AML-193 (cell line): Measurements from ENCODE around the gene ZNF76.

Experiments
- DNase-seq, 2 experiments: peaks; one replicate each; lab custom pipeline; 2025; lab: John Stamatoyannopoulos, UW

ZNF76 gene

DNA sequence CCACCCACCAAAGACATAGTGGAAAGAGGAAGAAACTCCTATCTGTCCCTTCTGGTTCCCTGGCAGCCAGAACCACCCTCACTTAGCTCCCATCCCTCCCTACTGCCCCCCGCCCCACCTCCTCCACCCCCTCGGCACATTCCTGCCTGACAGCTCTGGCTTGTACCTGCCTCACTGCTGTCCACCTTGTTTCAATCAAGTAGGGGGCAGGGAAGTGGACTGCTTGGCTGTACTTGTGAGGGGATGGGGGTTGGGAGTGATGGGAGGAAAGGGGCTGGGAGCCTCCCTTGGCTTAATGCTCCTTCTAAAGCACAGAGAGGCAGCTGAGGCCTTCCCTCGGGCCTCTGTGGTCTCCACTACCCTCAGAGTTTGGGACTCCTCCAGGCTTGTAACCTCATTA is 22.1 kb upstream of the ZNF76 start:
- no peak for DNase-seq

DNA sequence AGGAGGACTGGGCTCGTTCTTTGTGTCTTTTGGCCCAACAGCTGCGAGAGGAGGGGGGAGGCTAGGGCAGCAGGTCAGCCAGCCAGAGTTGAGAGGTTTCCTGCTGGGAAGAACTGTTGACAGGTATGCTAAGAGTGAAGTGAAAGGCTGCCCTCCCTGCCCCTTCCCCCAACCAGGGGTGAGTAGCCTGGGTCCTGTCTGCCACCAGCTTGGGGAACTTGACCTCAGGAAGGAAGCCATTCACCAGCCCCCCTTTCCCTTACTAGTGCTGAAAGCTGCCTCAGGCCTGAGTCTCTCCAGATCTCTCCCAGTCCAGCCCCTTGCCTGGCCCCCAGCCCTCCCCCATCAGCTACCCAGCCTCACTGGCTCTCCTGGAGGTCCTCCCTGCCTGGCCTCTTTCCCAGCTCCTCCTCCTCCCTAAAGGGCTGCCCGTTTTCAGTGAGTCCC is 20.7 kb upstream of the ZNF76 start:
- DNase-seq: no peak

DNA sequence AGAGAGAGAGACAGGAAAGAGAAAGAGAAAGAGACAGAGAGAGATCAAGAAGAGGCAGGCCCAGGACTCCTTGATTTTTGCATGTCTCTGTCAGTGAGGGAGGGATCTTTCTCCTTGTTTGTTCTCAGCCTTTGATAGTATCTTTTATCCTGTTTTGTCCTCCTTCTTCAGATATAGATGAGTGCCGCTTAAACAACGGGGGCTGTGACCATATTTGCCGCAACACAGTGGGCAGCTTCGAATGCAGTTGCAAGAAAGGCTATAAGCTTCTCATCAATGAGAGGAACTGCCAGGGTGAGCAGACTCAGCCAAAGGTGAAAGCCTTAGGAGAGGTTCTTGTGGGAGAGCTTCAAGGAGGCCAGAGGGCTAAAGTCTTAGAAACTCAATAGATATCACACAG is 20.0 kb upstream of the ZNF76 start:
- DNase-seq: no peak

DNA sequence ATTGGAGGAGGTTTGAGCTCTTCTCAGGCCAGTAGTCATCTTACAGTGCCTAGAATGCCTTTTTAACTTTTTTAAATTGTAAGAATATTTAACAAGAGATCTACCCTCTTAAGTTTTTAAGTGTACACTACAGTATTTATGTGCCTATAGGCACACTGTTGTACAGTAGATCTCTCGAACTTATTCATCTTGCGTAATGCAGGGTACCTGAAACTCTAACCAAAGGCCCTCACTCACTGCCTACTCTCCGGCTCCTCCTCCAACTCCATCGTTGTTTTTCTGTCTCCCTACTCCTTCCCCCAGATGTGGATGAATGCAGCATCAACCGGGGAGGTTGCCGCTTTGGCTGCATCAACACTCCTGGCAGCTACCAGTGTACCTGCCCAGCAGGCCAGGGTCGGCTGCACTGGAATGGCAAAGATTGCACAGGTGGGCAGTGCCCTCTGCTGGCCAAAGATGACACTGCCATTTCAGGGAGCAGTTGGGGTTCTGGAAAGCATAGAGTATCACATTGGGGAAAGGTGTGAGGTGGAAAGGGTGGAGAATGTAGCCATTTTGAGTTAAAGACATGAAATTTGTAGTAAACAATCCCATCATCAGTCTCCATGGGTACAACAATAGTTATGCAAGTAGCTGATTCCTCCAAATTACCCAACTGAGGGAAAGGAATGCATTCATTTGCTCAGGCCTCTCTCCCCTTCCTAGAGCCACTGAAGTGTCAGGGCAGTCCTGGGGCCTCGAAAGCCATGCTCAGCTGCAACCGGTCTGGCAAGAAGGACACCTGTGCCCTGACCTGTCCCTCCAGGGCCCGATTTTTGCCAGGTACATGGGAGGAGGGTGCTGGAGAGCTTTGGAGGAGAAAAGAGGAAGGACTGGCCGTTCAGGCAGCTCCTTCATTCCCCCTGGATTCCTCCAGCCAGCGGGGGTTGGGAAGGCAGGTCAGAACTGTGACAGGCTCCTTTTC is 18.4 kb upstream of the ZNF76 start:
- DNase-seq: peak; percentile 45 to 61

DNA sequence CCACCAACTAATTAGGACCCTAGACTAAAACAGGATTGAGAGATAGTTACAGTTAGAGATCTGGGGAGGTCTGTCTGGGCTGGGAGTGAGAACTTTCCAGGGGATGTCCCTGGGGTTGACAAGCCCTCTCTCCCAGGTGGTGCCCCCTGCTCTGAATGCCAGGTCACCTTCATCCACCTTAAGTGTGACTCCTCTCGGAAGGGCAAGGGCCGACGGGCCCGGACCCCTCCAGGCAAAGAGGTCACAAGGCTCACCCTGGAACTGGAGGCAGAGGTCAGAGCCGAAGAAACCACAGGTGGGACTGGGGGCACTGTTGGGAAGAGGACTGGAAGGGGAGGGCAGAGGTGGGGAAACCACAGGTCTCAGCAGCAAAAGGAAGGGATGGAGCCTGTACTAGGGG is 17.0 kb upstream of the ZNF76 start:
- DNase-seq: no peak

DNA sequence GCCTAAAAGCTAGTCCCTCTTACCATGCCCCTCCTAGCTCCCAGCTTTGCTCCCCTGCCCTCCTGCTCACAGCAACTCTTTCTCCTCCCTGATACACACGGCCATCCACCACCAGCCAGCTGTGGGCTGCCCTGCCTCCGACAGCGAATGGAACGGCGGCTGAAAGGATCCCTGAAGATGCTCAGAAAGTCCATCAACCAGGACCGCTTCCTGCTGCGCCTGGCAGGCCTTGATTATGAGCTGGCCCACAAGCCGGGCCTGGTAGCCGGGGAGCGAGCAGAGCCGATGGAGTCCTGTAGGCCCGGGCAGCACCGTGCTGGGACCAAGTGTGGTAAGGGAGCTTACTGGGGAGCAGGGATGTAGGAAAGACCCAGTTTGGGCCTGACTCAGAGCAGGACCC is 16.6 kb upstream of the ZNF76 start:
- no peak for DNase-seq

DNA sequence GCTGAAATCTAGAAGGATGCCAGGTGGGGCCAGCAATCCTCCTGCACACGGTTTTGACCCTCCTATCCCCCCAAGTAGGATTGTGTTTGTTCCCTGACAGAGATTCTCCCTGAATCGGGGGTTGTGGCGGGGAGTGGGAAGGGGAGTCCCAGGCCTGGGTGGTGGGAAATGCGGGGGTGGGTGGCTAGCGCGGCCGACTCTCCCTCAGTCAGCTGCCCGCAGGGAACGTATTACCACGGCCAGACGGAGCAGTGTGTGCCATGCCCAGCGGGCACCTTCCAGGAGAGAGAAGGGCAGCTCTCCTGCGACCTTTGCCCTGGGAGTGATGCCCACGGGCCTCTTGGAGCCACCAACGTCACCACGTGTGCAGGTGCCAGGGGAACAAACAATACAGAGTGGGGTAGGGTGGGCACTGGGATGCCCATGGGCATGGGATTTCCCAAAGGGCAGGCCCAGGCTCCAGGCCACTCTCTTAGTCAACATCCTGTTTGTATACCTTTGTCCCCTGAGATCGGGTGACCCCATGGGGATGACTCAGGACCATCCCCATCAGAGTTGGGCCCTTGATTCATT is 16.1 kb upstream of the ZNF76 start:
- no peak for DNase-seq

DNA sequence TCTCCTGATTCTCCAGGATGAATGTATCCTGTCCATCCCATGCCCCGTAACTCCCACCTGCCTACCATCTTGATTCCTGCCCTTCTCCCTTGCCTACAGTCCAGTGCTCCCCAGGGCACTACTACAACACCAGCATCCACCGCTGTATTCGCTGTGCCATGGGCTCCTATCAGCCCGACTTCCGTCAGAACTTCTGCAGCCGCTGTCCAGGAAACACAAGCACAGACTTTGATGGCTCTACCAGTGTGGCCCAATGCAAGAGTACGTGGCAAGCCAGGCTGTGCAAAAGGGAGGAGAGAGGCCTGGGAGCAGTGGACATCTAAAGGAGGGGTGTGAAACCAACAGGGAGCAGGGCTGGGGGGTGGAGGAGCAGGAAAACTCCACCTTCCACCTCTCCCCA is 15.0 kb upstream of the ZNF76 start:
- DNase-seq: no peak

DNA sequence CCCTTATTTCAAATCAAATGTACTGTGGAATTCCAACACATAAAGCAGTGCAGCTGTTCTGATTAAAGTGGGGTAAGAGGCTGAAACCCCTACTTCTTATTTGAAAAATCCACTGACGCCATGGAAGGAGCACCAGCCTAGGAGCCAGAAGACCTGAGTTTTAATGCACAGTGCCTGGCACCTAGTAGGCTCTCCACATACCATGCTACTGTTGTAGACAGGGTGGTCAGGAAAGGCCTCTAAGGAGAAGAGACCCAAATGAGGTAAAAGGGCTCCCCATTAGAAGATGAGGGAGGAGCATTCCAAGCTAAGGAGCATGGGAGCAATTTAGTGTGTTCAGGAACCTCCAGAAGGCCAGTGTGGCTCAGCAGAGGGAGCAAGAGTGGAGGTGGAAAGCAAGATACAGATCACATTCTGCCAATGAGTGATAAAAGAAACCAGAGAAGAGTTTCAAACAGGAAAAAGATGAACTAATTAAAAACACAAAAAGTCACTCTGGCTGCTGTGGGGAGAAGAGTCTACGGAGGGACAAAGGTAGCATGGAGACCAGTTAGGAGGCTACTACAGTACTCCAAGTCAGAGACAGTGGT is 11.8 kb upstream of the ZNF76 start:
- no peak for DNase-seq

DNA sequence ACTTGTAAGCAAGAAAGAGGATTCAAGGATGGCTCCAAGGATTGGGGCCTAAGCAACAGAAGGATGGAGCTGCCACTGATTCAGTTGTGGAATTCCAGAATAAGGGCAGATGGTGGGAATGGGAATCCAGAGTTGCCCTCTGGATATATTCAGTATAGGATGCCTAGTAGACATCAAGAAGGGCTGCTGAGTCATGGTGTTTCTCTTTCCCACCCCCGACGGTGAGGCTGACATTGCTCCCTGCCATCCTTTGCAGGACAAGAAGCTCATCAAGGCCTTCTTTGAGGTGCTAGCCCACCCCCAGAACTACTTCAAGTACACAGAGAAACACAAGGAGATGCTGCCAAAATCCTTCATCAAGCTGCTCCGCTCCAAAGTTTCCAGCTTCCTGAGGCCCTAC is 11.2 kb upstream of the ZNF76 start:
- no peak for DNase-seq

DNA sequence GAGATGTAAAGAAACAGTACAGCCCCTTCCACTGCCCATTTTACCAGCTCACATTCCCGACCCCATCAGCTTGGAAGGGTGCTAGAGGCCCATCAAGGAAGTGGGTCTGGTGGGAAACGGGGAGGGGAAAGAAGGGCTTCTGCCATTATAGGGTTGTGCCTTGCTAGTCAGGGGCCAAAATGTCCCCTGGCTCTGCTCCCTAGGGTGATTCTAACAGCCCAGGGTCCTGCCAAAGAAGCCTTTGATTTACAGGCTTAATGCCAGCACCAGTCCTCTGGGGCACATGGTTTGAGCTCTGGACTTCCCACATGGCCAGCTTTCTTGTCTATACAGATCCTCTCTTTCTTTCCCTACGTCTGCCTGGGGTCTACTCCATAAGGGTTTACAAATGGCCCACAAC is 10.6 kb upstream of the ZNF76 start:
- DNase-seq: no peak

DNA sequence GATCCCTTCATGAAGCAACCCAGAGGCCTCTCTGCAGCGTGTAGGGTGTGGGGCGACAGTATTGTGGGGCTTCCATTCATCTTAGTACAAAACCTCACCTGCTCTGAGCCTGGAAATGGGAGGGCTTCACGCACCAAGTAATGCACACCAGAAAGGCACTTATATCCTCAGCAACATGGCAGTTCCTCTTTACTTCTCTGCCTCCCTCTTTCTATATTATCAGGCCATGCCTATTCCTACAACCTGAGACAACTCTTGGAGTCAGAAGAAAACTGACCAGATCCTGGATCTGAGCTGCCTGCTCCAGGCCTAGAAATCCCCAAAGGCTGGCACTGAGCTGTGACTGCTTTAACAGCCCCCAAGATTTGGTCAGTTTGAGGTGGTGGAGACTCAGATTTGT is 7.6 kb upstream of the ZNF76 start:
- no peak for DNase-seq

DNA sequence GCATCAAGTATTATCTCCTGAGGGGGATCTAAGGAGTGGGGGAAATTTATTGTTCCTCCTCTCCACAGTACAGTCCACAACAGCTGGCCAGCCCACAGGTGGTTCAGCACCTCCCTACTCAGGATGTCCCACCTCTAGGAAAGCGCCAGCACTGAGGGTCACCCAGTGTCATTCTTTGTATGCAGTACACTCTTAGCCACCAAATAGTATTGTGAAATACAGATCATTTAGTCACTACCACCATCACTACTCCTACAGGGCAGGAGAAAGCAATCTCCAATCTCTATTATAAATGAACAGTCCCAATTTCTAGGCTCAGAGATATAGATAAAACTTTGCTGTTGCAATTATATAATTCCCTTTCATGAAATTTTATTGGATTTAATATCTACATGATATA is 6.3 kb upstream of the ZNF76 start:
- DNase-seq: peak in 1 of 2 experiments; percentile 12

DNA sequence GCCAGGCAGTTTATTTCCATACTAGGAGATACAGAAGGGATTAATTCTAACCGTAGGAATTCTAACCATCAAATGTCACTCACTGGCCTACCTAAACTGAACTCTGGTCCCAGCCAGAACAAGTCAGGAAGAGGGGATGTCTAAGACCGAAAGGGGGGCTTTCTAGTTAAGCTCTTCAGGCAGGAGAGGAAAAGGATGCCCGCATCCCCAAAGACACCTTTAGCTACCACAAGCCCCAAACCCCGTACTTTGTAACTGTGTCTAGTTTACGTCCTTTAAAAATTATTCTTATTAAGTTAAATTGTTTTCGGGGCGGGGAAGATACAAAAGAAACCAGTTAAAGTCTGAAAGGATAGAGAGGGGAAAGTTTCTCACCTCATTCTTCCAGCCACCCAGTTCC is 1.2 kb upstream of the ZNF76 start:
- no peak for DNase-seq

DNA sequence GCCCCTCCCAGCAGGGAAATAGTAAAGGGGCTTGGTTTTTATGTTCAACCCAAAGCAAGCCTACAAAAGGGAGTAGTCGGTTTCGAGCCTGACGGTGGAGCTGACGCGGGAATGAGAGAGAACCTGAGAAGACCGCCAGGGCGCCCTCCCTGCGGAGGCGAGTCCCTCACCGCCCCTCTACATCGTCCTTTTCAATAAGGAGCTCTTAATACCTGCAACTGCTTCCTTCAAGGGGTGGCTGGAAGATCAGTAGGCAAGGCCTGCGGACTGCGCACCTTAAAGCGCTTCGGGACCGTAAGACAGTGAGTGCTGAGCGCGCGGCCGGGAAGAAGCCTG is 709 bp upstream of the ZNF76 start:
- DNase-seq: no peak

DNA sequence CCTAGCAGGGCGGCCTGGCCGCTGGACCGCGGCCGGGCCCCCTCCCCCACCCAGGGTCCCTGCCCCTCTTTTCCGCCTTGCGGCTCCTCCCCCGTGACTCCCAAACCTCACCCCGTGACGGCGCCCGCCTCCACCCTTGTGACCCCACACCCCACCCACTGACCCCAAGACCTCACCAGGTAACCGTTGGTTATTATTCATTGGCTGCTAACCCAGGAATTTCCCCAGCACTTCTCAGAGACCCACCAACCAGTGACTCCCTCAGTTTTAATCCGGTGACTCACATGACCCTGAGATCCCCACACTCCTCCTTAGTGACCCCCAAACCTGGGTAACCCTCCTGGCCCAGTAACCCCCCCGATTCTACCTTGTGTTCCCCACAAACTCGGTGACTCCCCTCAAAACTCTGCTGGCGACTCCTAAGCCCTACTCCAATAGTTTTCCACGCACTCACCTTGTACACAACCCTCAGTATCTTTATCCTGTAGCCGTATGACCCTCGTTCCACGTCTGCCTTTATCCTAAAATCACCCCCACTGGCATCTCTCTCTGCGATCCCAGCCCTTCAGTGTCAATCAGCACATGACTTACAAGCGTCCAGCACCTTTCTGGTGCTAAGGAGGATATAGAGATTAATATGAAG is 534 bp downstream of the ZNF76 start:
- peak in 1 of 2 experiments; percentile 36 for DNase-seq

DNA sequence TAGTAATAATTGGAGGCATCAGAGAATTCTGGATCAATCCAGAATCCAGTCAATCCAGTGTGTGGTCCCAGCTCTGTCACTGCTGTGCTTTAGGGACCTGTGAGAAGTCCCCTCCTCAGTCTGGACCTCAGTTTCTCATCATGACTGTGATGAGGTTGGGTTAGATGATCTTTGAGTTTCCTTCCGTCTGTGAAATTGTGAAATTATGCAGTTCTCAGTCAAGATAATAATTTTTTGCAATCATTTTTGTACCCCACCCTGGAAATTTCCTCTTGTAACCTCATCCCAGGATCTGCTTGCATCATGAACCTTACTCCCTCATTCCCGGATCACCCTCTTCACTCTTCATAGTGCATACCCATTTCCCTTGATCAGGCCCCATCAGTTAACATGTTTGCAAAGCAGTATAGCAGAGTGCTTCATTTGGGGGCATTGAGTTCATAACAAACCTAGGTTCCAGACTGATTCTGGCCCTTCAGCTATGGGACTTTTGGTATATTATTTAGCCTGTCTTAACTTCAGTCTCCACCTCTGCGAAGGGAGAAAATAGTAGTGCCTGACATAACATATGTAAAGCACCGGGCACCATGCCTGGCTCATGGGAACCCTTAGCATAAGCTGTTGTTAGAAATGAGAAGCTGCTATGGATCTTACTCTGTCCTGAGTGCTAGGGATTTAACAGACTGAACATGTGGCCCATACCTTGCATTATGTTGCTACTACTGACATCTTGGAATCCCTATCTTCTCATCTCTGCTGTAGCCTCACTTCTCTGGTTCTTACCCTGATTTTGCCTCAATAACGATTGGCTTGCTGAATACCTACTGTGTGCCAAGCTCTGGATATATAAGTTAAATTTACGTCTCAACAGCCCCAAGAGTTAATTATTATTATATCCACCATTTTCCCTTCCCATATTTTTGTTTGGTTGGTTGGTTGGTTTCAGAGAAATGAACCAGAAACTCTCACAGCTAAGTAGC is 1.3 kb downstream of the ZNF76 start:
- no peak for DNase-seq

DNA sequence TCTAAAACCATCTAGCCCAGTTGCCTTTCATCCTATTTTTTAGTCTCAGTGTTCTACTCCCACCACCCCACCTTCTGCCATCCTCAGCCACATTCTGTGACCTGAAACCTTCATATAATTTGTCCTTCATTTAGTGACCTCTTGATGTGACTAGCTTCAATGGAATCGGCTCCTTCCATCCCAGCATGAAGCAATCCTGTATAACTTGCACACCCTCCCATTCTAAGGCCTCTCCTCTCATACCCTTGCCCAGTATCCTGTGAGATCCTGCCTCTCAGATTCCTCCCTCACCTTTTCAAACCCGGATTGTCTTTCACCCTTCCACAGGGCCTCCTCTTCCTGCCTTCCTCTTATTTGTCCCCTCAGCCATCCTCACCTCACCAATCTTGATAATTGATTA is 3.1 kb downstream of the ZNF76 start:
- DNase-seq: no peak

DNA sequence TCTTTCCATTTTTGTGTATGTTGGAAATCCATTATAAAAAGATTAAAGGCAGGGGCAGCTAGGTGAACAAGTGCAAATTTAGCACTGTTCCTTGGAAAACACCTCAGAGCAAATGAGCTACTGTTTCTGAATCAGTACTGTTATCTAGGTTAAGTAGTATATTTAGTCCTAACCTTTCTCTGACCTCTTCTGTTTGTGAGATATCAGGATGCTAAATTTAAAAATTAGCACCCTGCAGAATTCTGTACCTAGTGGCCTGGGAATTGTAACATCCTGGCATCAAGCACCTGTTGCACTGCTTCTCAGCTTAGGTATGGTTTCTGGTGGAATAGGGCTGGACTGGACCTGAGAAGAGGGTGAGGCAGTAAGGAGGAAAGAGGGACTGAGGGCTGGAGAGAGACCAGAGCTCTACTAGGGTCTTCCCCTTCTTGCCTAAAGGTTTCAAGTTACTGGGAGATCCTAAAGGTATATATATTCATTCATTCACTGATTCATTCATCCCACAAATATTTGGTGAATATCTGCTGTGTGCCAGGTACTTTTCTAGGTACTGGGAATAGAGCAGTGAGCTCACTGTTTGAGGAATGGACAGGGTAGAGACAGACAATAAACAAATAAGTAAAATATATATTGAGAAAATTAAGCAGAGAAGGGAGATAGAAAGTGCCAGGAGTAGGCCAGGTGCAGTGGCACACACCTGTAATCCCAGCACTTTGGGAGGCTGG is 5.2 kb downstream of the ZNF76 start:
- DNase-seq: no peak

DNA sequence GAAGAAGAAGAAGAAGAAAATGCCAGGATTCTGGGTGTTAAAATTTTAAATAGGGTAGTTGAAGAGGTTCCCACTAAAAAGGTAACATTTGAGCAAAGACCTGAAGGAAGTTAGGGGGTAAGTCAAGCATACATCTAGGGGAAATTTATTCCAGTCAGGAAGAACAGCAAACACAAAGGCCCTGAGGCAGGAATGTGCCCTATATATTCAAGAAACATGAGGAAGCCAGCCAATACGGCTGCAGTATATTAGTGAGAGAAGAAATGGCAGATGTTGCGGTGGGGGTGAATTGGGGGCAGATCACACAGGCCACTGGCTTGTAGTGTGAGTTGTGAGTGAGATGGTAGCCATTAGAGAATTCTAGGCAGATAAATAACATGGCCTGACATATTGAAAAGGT is 6.0 kb downstream of the ZNF76 start:
- no peak for DNase-seq

DNA sequence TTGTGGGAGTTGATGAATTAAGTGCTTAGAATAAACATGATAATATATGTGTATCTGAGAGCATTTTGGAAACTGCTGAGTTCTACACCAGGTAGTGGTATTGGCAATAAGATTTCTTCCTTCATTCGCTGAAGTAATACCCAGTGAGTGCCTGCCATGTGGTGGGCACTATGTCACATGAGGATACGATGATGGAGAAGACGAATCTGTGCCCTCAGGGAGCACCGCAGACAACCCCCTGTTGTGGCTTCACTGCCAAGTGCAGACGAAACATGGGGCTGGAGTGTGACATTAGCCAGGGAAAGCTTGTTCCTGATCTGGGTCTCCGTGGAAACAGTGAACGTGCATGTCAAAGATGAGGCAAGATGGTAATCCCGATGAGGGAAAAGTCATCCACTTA is 7.9 kb downstream of the ZNF76 start:
- DNase-seq: no peak
